Ishikawa (cell line): ENCODE results near the gene CRX.

ENCODE experiments used
- CEBPB ChIP-seq: IDR thresholded peaks from 2 replicates; pipeline ENCODE4 v1.6.1; 2012
- CREB1 ChIP-seq: IDR thresholded peaks from 2 replicates; pipeline ENCODE4 v1.6.1; 2012; ENCODE audit warnings: low read depth
- EGR1 ChIP-seq: IDR thresholded peaks from 2 replicates; pipeline ENCODE4 v1.6.1; 2012
- EP300 ChIP-seq: IDR thresholded peaks from 2 replicates; pipeline ENCODE4 v1.6.1; 2012; ENCODE audit warnings: borderline replicate concordance
- FOXM1 ChIP-seq: IDR thresholded peaks from 2 replicates; pipeline ENCODE4 v1.6.1; 2012; ENCODE audit warnings: low read depth, borderline replicate concordance
- NFIC ChIP-seq: IDR thresholded peaks from 2 replicates; pipeline ENCODE4 v1.6.1; 2012
- RAD21 ChIP-seq: IDR thresholded peaks from 2 replicates; pipeline ENCODE4 v1.6.1; 2012; ENCODE audit warnings: low read depth
- REST ChIP-seq: IDR thresholded peaks from 2 replicates; pipeline ENCODE4 v1.6.1; 2012; ENCODE audit warnings: low read depth, mild to moderate bottlenecking
- TAF1 ChIP-seq: IDR thresholded peaks from 2 replicates; pipeline ENCODE4 v1.6.1; 2012; ENCODE audit warnings: low read depth, mild to moderate bottlenecking
- TCF12 ChIP-seq: IDR thresholded peaks from 2 replicates; pipeline ENCODE4 v1.6.1; 2012; ENCODE audit warnings: low read depth
- USF1 ChIP-seq: IDR thresholded peaks from 2 replicates; pipeline ENCODE4 v1.6.1; 2012
- YY1 ChIP-seq: IDR thresholded peaks from 2 replicates; pipeline ENCODE4 v1.6.1; 2012; ENCODE audit warnings: low read depth
- TF ChIP-seq, protein P1 (sequence below): IDR thresholded peaks from 2 replicates; pipeline ENCODE4 v1.6.1; 2012

DNA sequence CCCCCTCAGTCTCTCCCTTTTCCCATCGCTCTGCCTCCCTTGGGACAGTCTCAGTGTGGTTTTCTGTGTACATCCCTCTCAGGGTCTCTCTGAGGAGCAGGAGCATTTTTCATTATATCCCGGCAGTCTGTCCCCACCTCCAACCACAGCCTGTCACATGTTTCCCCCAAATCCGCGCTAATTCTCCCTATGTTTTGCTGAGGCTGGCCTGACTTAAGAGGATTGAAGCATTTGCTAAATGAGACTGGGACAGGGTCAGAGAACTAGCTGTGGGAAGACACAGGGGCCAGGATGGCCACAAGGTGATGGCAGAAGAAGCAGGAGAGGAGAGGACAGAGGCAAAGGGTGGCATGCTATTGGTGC is 22.9 kb upstream of the CRX start:
- TF ChIP-seq REST (no peak), CEBPB (no peak), USF1 (no peak), CREB1 (no peak), FOXM1 (no peak), EP300 (no peak), RAD21 (no peak), YY1 (no peak), NFIC (no peak), TAF1 (no peak), EGR1 (no peak), TCF12 (no peak)
- TF ChIP-seq, protein P1, sequence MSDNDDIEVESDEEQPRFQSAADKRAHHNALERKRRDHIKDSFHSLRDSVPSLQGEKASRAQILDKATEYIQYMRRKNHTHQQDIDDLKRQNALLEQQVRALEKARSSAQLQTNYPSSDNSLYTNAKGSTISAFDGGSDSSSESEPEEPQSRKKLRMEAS: no peak
